ENCODE results near the gene CARD11.
"Not testable (repeated sequence)": the region's sequence is repeated elsewhere in the genome, so short reads cannot be mapped to it uniquely, and the experiment has no call there.

Gene CARD11

GRCh38 chr7:2958416-2959102 is 85.1 kb downstream of the CARD11 start:
- no peak for DNase-seq (ENCODE audit: low read depth)
- no peak overlapping the region for H3K4me3 ChIP-seq (ENCODE audit: control insufficient read depth, low read depth, low read length)
- TF ChIP-seq CTCF (conservative IDR thresholded peaks at IDR 0.05; ENCODE audit: control insufficient read depth, insufficient read depth, low read depth, low read length): no peak

GRCh38 chr7:2957369-2957727 is 86.3 kb downstream of the CARD11 start:
- H3K4me3 ChIP-seq (ENCODE audit: control insufficient read depth, low read depth, low read length); DNase-seq (ENCODE audit: low read depth): not testable (repeated sequence)

- DNase-seq (ENCODE audit: low read depth): peak; percentile 66
- no peak for TF ChIP-seq CTCF (conservative IDR thresholded peaks at IDR 0.05; ENCODE audit: control insufficient read depth, insufficient read depth, low read depth, low read length)
- H3K4me3 ChIP-seq (ENCODE audit: control insufficient read depth, low read depth, low read length): no peak overlapping the region
Observed at GRCh38 chr7:2956526-2957368, 86.9 kb downstream of the CARD11 start.

GRCh38 chr7:2956076-2956475 is 87.6 kb downstream of the CARD11 start:
- TF ChIP-seq CTCF (conservative IDR thresholded peaks at IDR 0.05; ENCODE audit: control insufficient read depth, insufficient read depth, low read depth, low read length): no peak
- DNase-seq (ENCODE audit: low read depth): no peak
- no peak overlapping the region for H3K4me3 ChIP-seq (ENCODE audit: control insufficient read depth, low read depth, low read length)

GRCh38 chr7:2955269-2955668 is 88.4 kb downstream of the CARD11 start:
- no peak for TF ChIP-seq CTCF (conservative IDR thresholded peaks at IDR 0.05; ENCODE audit: control insufficient read depth, insufficient read depth, low read depth, low read length)
- no peak for DNase-seq (ENCODE audit: low read depth)
- H3K4me3 ChIP-seq (ENCODE audit: control insufficient read depth, low read depth, low read length): no peak overlapping the region

GRCh38 chr7:2954433-2954853 is 89.2 kb downstream of the CARD11 start:
- no peak for TF ChIP-seq CTCF (conservative IDR thresholded peaks at IDR 0.05; ENCODE audit: control insufficient read depth, insufficient read depth, low read depth, low read length)
- no peak for DNase-seq (ENCODE audit: low read depth)
- no peak overlapping the region for H3K4me3 ChIP-seq (ENCODE audit: control insufficient read depth, low read depth, low read length)
